Osteocyte (in vitro differentiated cells): ENCODE measurements around the gene KLK1. TPM values are rescaled to one million over a fixed set of nuclear protein-coding genes. Genes with fewer than 3 reads are reported as not detected.

ENCODE experiments used
- DNase-seq: peaks from one replicate; pipeline ENCODE4 v3.0.0; 2021; ENCODE audit warnings: mixed read lengths; ENCODE audit not compliant: unreplicated experiment; ENCODE audit errors: extremely low spot score
- H3K27ac Mint-ChIP-seq: one replicate; pipeline ENCODE4 v1.8.0; 2021; ENCODE audit warnings: mild to moderate bottlenecking, mixed read lengths; ENCODE audit not compliant: unreplicated experiment
- H3K27me3 Mint-ChIP-seq: one replicate; pipeline ENCODE4 v1.8.0; 2021; ENCODE audit warnings: mixed read lengths; ENCODE audit not compliant: unreplicated experiment
- H3K36me3 Mint-ChIP-seq: one replicate; pipeline ENCODE4 v1.8.0; 2021; ENCODE audit warnings: mixed read lengths; ENCODE audit not compliant: unreplicated experiment
- H3K4me1 Mint-ChIP-seq: one replicate; pipeline ENCODE4 v1.8.0; 2021; ENCODE audit warnings: mixed read lengths; ENCODE audit not compliant: unreplicated experiment
- H3K4me3 Mint-ChIP-seq: one replicate; pipeline ENCODE4 v1.8.0; 2021; ENCODE audit warnings: mild to moderate bottlenecking, moderate library complexity, mixed read lengths; ENCODE audit not compliant: unreplicated experiment
- H3K9me3 Mint-ChIP-seq: one replicate; pipeline ENCODE4 v1.8.0; 2021; ENCODE audit warnings: mixed read lengths; ENCODE audit not compliant: unreplicated experiment
- CTCF ChIP-seq: fragments of 200-600 bp; sonication (generic); IDR thresholded peaks from 2 replicates; pipeline ENCODE4 v1.5.0; 2021; ENCODE audit warnings: antibody characterized with exemption, mild to moderate bottlenecking, moderate library complexity
- total RNA-seq: library from RNA; stranded (reverse); gene quantifications from 2 replicates; pipeline ENCODE4 v1.2.1, GENCODE V29; 2021

KLK1 gene
- total RNA-seq, 1 donor from 2014 or later = not detected

GRCh38 chr19:50827476-50827875 is 3.9 kb upstream of the KLK1 start:
- Mint-ChIP-seq H3K9me3 (no peaks in the 10 kb centered on the region), H3K4me3 (no peak overlapping the region), H3K27ac (no peak overlapping the region), H3K27me3 (peaks cover 3% of the 10 kb centered on the region), H3K4me1 (no peaks in the 10 kb centered on the region), H3K36me3 (no peaks in the 10 kb centered on the region)
- TF ChIP-seq CTCF = no peak
- DNase-seq = no peak

DNA sequence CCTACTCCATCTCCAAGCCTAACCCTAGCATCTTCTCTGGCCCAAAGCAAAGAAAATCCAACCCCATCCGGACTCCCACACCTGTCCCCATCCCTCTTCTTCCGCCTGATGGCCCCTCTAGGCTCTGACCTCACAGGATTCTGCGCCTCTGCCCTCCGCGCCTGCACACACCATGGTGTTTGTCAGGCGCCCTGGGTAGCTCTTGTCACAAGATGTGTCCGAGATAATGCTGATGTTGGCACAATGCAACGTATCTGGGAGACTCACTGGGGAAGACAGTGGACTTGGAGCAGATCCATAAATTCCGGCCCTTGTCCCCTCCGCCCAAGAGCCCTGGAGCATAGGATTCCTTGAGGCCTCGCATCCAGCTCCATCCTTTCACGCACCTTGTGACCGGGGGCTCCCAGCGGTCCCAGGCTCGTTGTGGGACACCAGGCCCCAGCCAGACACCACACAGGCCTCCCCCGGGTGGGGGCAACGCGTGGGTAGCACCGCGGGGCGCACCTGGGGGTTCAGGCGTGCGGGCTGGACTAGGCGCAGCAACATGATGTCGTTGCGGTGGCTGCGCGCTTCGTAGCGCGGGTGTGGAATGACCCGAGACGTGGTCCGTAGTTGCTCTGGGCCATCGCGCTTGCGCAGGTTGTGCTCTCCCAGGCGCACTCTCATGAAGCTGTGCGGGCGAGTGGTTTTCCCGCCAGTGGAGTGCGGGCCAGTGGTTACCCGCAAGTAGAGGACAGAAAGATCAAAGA is 3.1 kb upstream of the KLK1 start:
- TF ChIP-seq CTCF = no peak
- Mint-ChIP-seq H3K9me3 (no peaks in the 10 kb centered on the region), H3K36me3 (no peaks in the 10 kb centered on the region), H3K27ac (no peak overlapping the region), H3K4me3 (no peak overlapping the region), H3K27me3 (peaks cover 10% of the 10 kb centered on the region), H3K4me1 (no peaks in the 10 kb centered on the region)
- no peak for DNase-seq

GRCh38 chr19:50822661-50823208 is 852 bp downstream of the KLK1 start:
- H3K27ac Mint-ChIP-seq = no peak overlapping the region
- peaks cover 37% of the 10 kb centered on the region for H3K27me3 Mint-ChIP-seq
- no peaks in the 10 kb centered on the region for H3K9me3 Mint-ChIP-seq
- H3K4me1 Mint-ChIP-seq = peaks cover 19% of the 10 kb centered on the region
- DNase-seq = no peak
- no peaks in the 10 kb centered on the region for H3K36me3 Mint-ChIP-seq
- no peak overlapping the region for H3K4me3 Mint-ChIP-seq
- no peak for TF ChIP-seq CTCF

GRCh38 chr19:50821622-50822021 is 2.0 kb downstream of the KLK1 start:
- Mint-ChIP-seq H3K4me1 (peaks cover 21% of the 10 kb centered on the region), H3K36me3 (no peaks in the 10 kb centered on the region), H3K9me3 (no peaks in the 10 kb centered on the region), H3K4me3 (no peak overlapping the region), H3K27ac (no peak overlapping the region), H3K27me3 (peaks cover 44% of the 10 kb centered on the region)
- DNase-seq = no peak
- TF ChIP-seq CTCF = no peak

- Mint-ChIP-seq H3K4me1 (peaks cover 21% of the 10 kb centered on the region), H3K27me3 (peaks cover 46% of the 10 kb centered on the region), H3K9me3 (no peaks in the 10 kb centered on the region), H3K4me3 (no peak overlapping the region), H3K36me3 (no peaks in the 10 kb centered on the region), H3K27ac (no peak overlapping the region)
- no peak for TF ChIP-seq CTCF
- DNase-seq = no peak
Measured at GRCh38 chr19:50821248-50821612, 2.4 kb downstream of the KLK1 start.
